Stromal cell of bone marrow (primary cell): ENCODE results near the gene NBEA.

Experiments used
- DNase-seq: peaks from one replicate; pipeline ENCODE4 v3.0.0-alpha.2; 2012; ENCODE audit warnings: low read depth

NBEA gene

DNA sequence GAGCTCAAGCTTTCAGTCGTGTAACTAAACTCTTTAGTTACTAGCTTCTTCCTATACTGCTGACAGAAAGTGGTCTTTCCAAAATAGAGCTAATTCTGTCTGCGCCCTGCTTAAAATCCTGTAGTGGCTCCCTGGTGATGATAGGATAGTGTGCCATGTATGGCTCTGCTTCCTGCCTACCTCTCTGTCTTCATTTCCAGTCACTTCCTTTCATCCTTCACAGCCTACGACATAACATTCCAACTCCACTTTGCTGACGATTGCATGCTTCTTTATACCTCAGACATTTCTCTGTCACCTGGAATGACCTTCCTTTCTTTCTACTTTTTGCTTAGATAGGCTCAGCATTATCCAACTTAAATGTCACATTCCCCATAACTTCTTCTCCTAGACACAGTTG is 343.6 kb downstream of the NBEA start:
- DNase-seq, result no peak

DNA sequence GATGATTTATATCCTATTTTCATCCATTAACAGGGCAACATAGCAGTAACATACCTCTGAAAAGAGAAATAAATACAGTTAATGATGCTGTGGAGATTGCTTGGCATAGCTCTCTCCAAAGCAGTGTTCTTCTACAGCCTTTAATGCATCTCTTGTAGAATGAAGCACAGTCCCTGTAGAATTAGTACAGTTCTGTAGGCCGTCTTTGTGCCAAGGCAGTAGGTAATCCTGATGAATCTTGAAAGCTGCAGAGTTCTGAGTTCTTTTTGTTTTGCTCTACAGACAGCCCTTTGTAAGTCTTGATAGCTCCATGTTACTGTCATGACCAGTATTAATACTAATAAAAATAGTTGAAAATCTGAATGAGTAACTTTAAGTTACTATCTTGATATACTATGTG is 350.3 kb downstream of the NBEA start:
- no peak for DNase-seq

DNA sequence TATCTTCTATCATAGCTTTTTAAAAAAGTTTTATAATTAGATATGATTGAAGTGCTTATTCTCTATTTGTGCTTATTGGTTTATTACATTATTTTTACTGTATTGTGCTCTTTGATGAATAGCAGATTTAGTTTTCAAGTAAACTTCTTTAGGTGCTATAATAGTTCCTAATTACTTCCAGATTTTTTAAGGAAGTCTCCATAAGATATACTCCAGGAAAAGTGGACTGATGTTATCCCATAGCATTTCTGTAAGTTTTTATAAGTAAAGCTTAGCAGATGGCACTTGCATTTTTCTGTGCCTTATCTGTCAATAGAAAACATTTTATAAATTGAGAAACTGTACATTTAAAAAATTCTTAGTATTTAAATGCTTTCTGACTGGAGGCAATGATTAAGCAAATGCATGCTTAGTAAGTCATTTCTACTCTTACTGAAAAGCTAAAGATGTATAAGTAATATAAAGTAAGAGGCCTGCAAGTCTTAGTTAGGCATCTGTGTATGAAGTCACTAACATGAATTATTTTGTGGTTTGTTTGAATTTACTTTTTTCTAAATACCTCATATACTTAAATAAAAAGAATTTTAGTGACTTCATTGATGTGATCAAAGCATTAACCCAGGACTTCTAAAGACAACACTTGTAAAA is 351.6 kb downstream of the NBEA start:
- DNase-seq, result no peak

DNA sequence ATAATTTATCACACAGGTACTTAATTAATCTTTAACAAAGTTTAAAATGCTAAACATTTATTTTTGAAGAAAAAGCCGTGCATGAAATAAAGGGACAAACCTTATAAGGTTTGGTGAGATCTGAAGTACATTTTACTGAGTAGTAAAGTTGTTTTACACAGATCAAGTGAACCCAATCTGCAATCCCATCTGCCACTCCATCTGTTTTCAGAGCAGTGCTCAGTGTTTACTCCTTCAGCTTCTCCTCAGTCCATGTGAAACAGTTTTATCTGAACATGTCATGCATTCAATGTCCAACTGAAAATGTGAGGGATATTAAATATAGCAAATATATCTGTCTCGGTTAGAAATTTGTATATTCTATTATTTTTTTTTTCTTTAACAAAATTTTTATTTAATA is 367.6 kb downstream of the NBEA start:
- no peak for DNase-seq

DNA sequence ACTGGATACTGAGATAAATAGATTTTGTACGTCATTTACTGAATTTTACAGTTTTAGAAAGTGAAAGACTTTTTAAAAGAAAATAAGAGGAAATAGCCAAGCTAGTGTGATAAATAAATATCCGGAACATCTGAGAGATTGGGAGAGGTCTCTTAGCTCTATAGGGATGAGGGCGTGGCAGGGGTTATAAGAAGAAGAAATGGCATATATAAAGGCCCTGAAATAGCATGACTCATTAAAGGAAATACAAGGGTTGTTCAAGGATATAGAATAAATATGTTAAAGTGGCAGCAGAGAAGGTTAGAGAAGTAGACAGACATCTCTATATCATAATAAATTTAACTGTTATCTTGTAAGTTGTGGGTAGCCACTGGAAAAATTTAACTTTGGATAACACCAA is 390.1 kb downstream of the NBEA start:
- no peak for DNase-seq

DNA sequence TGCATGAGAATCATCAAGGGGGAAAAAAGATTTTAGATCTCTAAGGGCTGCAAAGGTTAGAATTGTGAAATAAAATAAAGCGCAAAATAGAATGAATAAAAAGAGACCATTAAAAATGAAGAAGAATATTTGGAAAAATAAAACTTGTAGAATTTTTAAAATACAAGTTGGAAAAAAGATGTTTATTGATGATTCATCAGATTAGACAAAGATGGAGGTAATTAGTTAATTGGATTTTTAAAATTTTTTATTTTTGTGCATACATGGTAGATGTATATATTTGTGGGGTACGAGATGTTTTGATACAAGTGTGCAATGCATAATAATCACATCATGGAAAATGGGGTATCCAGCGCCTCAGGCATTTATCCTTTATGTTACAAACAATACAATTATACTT is 391.1 kb downstream of the NBEA start:
- DNase-seq, result no peak

DNA sequence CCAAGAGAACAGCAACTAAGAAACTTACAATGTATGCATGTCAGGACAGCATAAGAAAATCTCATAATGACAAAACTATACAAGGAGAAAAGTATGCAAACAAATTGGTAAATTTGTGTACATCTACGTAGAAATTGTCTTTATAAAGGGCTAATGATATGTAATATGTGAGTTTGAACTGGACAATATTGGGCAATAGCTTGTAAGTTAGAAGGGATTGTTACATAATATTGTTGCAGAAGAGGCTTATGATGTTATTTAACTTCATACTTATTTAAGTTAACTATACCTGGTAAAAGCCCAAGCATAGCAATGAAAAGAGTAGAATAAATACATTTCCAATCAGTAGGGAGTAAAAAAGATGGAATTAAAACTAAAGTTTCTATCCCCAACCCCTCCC is 400.4 kb downstream of the NBEA start:
- DNase-seq, result no peak

DNA sequence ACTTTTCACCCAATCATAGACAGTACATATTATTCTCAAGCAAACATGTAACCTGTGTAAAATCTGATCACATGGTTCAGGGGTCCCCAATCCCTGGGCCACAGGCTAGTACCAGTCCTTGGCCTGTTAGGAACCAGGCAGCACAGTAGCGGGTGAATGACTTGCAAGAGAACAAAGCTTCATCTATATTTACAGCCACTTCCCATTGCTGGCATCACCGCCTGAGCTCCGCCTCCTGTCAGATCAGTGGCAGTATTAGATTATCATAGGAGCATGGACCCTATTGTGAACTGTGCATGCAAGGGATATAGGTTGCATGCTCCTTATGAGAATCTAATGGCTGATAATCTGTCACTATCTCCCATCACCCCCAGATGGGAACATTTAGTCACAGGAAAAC is 401.3 kb downstream of the NBEA start:
- no peak for DNase-seq

DNA sequence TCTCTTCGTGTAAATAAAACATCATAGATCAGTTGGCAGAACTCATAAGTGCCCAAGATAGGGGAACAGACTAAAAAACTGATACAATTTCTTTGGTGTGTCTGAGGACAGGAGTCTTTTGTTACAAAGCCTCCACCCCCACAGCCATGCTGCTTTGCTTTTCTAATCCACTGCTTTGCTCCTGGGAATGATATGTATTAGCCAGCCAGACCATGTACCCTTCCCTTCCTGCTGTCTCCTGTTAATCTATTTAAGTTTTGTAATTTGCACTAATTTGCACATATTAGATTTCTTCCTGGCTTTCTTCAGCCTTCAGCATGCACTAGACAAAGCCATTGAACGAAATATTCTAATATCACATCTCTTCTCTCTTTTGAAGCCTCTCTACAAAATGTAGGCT is 403.9 kb downstream of the NBEA start:
- no peak for DNase-seq

DNA sequence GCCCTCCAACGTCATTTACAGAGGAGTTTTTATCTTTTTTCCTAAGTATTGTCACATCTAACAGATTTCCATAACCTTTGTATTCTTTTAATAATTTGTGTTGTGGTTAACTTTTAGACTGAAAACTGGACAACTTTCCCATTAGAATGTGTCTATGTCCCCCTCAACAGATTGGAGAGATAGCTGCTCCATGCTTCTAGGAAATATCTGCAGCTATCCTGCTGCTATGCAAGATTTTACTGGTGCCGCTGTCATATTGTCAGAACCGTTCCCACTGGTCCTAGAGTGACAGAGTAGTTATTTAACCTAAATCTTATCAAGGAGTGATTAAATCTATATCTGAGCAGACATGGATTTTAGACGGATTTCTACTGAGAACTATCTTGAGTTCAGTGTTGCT is 404.4 kb downstream of the NBEA start:
- no peak for DNase-seq

DNA sequence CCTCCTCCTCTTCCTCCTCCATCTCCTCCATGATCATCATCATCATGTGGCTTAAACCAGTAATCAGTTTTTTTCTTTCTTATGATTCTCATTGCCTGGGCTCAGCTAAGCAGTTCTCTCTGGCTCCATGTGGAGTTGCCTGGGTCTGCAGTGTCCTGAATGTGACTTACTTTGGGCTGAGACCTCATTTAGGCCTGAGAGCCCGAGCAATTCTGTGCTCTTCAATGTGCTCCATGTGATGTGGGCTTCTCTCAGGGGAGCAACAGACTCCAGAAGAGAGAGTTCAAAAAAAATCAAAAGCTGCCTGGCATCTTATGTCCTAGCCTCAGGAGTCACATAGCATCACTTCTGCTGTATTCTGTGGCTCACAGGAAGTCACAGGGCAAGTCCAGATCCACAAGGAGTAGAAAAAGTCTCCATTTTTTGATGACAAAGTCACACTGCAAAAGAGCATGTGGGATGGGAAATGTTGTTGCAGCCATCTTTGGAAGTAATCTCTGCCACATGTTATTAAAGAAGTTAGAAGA is 405.7 kb downstream of the NBEA start:
- no peak for DNase-seq

DNA sequence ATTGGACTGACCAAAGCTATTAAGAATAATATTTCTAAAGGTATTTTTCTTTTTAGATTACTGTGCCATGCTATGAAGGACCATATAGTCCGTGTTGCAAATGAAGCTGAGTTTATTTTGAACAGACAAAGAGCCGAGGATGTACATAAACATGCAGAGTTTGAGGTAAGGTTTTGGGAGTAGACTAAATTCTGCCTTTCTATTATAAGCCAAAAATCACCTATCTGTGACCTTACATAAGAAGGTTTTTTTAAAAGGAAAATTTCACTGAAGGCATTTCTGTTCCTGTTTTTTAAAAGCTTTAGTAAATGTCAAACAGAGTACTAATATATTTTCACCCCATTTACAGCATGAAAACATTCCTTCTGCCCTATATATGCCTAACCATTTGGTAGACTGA is 407.0 kb downstream of the NBEA start:
- no peak for DNase-seq

DNA sequence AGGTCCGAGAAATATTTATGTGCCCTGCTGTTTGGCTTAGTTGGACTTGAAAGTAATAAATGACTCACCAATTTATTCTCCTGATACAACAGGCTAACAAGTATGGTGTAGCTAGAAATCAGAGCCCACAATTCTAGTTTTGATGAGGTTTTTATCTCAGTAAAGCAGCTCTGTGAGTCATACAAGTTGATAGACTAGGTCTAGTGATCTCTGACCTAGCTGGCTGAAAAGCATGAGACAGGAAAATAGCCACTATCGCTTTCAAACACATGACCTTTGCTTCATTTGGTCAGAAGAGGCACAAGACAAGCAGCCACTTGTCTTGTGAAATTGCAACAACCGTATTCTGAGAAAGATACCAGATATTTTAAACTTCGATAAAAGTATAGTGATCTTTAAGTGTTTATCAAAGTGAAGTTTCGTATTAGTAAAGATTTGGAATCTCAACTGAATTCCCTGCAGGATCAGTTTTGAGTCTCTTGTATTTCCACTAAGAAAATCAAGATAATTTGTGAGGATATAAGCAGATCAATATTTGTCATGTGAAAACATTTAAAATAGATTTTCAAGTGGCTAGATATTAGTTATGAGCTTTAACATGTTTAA is 407.7 kb downstream of the NBEA start:
- DNase-seq, result peak; percentile 2

DNA sequence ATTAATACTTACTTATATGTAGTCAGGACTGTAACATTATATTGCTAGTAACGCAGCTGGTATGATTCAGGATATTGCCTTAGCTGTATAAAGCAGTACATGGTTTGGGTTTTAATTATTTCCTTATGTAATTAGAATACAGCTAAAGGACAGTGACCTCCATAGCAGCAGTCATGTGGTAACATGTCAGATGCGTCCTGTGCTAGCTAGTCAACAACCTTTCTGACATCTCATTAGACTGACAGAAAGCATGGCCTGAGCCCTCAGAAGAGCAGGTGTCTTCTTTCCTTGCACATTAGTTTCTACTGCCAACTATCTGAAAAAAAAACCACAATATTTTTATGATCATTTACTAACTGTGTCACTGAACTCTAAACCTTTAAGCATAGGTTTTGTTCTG is 412.2 kb downstream of the NBEA start:
- DNase-seq, result no peak

DNA sequence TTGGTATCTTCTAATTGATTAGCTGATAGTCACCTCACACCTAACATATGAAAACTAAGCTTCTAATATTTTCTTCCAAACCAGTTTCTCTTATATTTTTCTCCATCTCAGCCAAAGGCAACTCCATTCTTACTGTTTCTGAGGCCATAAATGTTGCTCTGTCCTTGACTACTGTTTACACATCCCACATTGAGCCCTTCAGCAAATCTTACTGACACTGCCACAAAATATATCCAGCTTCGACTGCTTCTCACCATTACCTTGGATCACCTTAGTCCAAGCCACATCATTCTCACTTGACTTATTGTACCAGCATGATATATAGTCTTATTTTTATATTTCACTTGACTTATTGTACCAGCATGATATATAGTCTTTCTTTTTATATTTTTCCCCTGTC is 412.8 kb downstream of the NBEA start:
- DNase-seq, result no peak

DNA sequence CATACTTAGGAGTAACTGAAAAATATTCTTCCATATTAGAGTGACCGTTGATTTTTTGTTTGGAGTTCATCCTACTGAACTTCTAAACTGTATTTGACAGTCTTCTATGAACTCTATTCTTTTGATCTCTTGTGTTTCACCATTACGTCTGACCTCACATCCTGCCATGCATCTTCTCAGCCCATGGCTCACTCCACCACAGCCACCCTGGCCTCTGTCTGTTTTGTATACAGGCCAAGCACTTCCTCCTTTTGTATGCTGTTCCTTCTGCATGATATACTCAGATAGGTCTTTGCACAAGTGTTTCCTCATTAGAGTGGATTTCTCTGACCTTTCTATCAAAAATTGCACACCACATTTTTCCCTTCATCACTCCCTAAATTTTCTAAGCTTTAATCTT is 414.5 kb downstream of the NBEA start:
- DNase-seq, result no peak

DNA sequence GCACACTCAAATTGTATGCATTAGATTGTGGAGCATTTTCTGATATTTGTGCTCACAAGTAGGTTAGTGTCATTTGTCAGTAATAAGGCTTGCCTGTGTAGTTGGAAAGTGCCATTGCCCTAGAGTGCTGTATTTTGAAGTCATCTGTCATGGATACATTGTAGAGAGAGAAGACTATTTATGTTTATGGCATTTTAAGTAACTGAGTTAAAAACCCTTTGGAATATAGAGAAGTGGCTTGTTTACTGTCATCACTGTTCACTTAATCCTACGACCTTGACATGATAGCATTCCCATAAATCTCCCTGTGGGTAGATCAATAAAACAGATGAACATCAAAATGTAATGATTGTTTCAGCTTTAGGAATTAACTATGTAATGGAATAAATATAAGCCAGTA is 423.8 kb downstream of the NBEA start:
- DNase-seq, result no peak

DNA sequence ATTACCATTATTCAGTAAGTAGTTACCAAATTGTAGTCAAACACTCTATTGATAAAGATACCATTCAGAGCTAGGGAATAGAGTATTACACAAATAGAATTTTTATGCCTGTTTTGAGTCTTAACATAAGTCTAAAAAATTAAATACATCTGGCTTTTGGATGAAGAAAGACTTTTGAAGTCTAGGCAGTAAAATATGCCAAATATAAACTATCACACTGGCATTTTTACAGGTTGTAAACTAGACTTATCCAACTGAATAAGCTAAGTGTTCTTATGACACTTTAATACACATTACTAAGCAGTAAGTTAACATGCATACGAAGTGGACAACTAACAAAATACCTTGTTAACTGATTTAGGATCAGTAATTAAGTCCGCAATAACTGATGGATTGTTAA is 425.5 kb downstream of the NBEA start:
- no peak for DNase-seq

DNA sequence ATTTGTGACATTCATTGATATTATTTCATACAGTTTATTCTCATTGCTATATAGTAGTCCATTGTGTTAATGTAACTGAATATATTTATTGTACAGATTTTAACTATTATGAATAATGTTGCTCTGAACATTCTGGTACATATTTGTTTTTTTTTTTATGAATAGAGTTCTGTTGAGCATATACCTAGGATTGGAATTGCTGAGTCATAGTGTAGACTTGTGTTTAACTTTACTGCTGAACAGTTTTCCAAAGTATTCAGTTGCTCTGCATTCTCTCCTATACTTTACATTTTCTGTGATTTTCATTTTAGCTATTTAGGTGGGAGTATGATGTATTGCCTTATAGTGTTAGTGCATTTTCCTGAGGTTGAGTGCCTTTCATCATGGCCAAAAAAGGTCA is 436.9 kb downstream of the NBEA start:
- no peak for DNase-seq

DNA sequence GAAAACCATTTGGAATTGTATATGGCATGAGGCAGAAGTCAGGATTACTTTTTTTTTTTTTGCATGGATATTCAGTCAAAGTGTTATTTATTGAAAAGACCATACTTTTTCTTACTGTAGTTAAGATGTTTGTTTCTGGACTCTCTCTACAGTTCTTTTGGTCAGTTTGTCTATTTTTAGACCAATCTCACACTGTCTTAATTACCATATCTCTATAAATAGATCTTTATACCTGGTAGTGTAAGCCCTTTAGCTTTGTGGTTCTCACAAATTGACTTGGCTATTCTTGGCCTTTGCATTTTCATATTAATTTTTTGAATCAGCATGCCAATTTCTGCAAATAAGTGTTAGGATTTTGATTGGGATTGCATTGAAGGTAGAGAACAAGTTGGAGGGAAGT is 437.6 kb downstream of the NBEA start:
- DNase-seq, result no peak

DNA sequence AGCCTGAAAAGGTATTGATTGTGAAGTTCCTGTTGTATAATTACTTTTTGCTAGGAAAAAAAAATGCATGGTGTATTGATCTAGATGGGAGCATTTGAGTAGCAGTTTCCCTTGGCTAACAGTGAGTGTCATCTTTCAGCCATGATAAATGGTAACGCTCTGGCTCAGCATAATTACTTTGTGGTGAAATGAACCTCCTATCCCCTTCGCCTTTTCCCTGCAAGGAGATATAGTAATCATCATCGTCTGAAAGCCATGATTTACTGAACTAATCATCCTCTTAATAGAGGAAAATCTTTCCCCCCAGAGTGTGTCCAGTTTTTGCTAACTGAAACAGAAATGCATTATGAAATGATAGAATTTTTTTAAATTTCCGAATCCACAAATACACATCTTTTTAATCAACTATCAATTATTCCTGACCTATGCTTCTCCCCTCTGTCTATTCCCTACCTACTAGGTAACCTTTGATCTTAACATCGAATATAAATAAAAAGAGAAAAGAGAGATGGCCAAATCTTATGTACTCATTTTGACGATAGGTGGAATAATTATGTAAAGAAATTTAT is 445.7 kb downstream of the NBEA start:
- DNase-seq, result no peak

DNA sequence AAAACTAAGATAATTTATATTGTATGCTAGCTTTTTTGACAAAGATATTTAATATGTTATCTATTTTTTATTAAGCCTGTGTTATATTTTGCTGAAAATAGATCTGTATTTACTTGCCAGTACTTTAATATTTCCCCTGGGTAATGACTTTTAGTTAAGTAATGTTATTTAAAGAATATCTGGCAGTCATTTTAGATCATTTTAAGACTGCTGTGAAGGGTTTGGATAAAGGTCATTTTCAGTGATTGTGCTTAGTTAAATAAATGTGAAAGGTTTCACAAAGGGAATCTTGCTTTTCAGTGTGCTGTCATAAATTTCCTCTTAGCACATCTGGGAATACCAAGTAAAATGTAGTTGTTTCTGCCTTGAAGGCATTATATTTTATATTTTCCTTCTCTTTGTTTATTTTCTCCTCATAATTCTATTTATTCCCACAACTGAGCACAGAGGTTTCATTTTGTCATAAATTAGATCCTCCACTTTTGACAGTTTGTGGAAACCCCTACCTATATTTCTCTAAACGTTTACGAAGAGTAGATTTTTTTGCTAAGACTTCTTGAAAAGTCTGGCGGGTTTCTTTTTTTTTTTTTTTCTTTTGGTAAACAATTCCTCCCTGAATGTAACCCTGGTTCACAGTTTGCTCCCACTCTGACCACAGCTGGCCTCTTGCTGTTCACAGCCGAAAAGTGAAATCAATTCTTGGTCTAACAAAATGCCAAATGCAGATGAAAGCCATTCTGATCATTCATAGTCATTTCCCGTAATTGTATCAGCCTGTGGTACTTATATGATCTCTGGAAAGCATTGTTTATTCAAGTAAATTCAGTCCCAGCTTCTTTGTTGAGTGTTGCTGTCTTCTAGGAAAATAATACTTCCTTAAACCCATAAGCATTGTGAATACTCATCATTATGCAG is 446.6 kb downstream of the NBEA start:
- peak; percentile 33 for DNase-seq

DNA sequence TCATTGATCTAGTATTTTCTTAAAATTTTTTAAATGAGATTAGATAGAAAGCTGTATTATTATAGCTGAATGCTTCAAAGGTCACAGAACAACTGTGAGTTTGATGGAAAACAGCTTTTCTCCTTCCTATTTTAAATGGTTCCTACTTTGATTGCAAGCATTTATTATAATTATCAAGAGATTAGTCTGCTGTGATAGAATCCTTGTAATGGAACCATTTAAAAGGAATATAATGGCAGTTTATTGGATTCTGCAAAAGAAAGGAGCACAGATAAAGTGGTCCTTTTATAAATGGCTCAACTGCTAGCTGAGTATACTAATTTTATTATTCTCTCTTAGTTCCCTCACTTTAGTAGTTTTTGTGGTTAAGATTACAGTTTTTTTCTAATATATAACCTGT is 447.5 kb downstream of the NBEA start:
- no peak for DNase-seq
